Sigmoid colon (tissue), 7 donors: ENCODE data around the gene MRPL18. TPM values are rescaled to one million over a fixed set of nuclear protein-coding genes. Genes with fewer than 3 reads are reported as not detected.

Experiments used
- DNase-seq: peaks from one replicate; pipeline ENCODE4 v3.0.0-alpha.2; 2019
- H3K27ac ChIP-seq, 4 donors: fragments of 200-600 bp; sonication (generic); one replicate each; pipeline ENCODE4 v1.5.1; 2016 to 2019; ENCODE audit warnings: mild to moderate bottlenecking in 1 of 4
- H3K27me3 ChIP-seq, 3 donors: fragments of 200-600 bp; sonication (generic); one replicate each; pipeline ENCODE4 v1.5.1; 2019; ENCODE audit warnings: mild to moderate bottlenecking in 1 of 3
- H3K36me3 ChIP-seq, 4 donors: fragments of 200-600 bp; sonication (generic); one replicate each; pipeline ENCODE4 v1.5.1; 2016 to 2019
- H3K4me1 ChIP-seq, 4 donors: fragments of 200-600 bp; sonication (generic); one replicate each; pipeline ENCODE4 v1.5.1; 2017 to 2019
- H3K4me3 ChIP-seq, 4 donors: fragments of 200-600 bp; sonication (generic); one replicate each; pipeline ENCODE4 v1.5.1; 2017 to 2019; ENCODE audit warnings: mild to moderate bottlenecking in 2 of 4, moderate library complexity in 1 of 4
- H3K9me3 ChIP-seq, 4 donors: fragments of 200-600 bp in 3 of 4; sonication (generic) in 3 of 4; one replicate each; pipeline versions ENCODE4 v1.5.1 to v1.6.1; 2013 to 2019
- CTCF ChIP-seq, 4 experiments: fragments of 450-650 bp in 3 of 4; fragments of 200-600 bp in 1 of 4; IDR thresholded peaks; one replicate each; pipeline ENCODE4 v1.5.1; 2016 to 2019; ENCODE audit warnings: antibody characterized with exemption in 4 of 4, mild to moderate bottlenecking in 3 of 4, moderate library complexity in 2 of 4
- EP300 ChIP-seq, 4 donors: sonication (generic); formaldehyde crosslinking; IDR thresholded peaks; one replicate each; pipeline ENCODE4 v1.6.1; 2017; ENCODE audit warnings: antibody characterized with exemption in 4 of 4
- POLR2A ChIP-seq, 2 donors: fragments of 450-650 bp; IDR thresholded peaks; one replicate each; pipeline ENCODE4 v1.6.1; 2016; ENCODE audit warnings: antibody characterized with exemption in 2 of 2, mild to moderate bottlenecking in 2 of 2, moderate library complexity in 2 of 2
- POLR2AphosphoS5 ChIP-seq, 4 donors: sonication (generic); formaldehyde crosslinking; IDR thresholded peaks; one replicate each; pipeline ENCODE4 v1.6.1; 2017; ENCODE audit warnings: antibody characterized with exemption in 4 of 4
- whole genome bisulfite sequencing, 2 donors: extraction: QIAGEN DNeasy Blood & Tissue Kit; methylation state at CpG; one replicate each; pipeline ENCODE4 v1.1.7; 2013; 5-methylcytosine and 5-hydroxymethylcytosine counted together
- intact Hi-C: fragments of 100-400 bp; cut with DNase I; formaldehyde crosslinking; loops from one replicate; pipeline ENCODE4 v1.15.1; 2023
- polyA plus RNA-seq, 3 donors: library from polyadenylated mRNA; stranded (reverse); fragments of 200-250 nt; gene quantifications; one replicate each; pipeline ENCODE4 v1.2.3, GENCODE V29; 2013
- small RNA-seq, 3 donors: library from RNA; depleted of rRNA; stranded (forward); fragments of <200 nt; gene quantifications; one replicate each; pipeline ENCODE3, GENCODE V24; 2016
- total RNA-seq, 4 donors: library from RNA; depleted of rRNA; stranded (reverse); fragments of >200 nt; gene quantifications; one replicate each; pipeline ENCODE4 v1.1.0, GENCODE V29; 2016
- donor health status: healthy with polysubstance abuse.
- donor health status: Bipolar disorder and iron deficiency.
- donor health status: healthy.

Gene MRPL18
- total and polyA plus RNA-seq, 7 donors = 61.6 to 115 (median 92.0) TPM

GRCh38 chr6:159844737-159845645 lies 54.7 kb downstream of the MRPL18 start:
- Histone ChIP-seq H3K36me3 (no peaks in the 10 kb centered on the region), H3K4me1 (no peaks in the 10 kb centered on the region), H3K27me3 (no peaks in the 10 kb centered on the region), H3K4me3 (no peak overlapping the region), H3K9me3 (no peaks in the 10 kb centered on the region), H3K27ac (no peak overlapping the region)
- intact Hi-C loops = no loop called here
- no peak for TF ChIP-seq POLR2AphosphoS5 (IDR thresholded peaks at IDR 0.05)
- TF ChIP-seq CTCF (IDR thresholded peaks at IDR 0.05) = no peak
- no peak for TF ChIP-seq POLR2A (IDR thresholded peaks at IDR 0.05)
- no peak for TF ChIP-seq EP300 (IDR thresholded peaks at IDR 0.05)
- WGBS, 2 donors = 79 to 80% methylated on average over 13 of the region's 13 CpGs
- no peak for DNase-seq

Small RNA genes lying within 50 kb of the gene (small RNA-seq; reads per million reads assigned to genes)
- gene SNORA20 (29.7 to 93.8 (median 59.0) reads per million in 3 donors), gene SNORA29 (0 reads per million in 3 donors)

Other genes starting within 250 kb of the MRPL18 start
- gene SOD2, start 97.2 kb upstream of the MRPL18 start, total RNA-seq = 1,000 to 10,000 TPM in 1 of 4 donors, 100 to 1,000 TPM in 3; 171 to 1,498 (median 369) TPM
- 100 to 1,000 TPM; 221 to 631 (median 247) TPM for gene SOD2, start 97.2 kb upstream of the MRPL18 start, polyA plus RNA-seq
- gene WTAP, start 63.0 kb upstream of the MRPL18 start, total RNA-seq = 10 to 100 TPM; 64.5 to 93.8 (median 75.6) TPM
- 10 to 100 TPM; 55.9 to 76.1 (median 65.7) TPM for gene WTAP, start 63.0 kb upstream of the MRPL18 start, polyA plus RNA-seq
- 10 to 100 TPM in 1 of 4 donors, 1 to 10 TPM in 3; 4.1 to 12.1 (median 5.2) TPM for gene ACAT2, start 28.4 kb upstream of the MRPL18 start, total RNA-seq
- 10 to 100 TPM; 42.0 to 85.1 (median 79.3) TPM for gene ACAT2, start 28.4 kb upstream of the MRPL18 start, polyA plus RNA-seq
- gene TCP1, start 865 bp upstream of the MRPL18 start, total RNA-seq = 100 to 1,000 TPM; 117 to 123 (median 119) TPM
- 100 to 1,000 TPM in 2 of 3 donors, 10 to 100 TPM in 1; 88.9 to 130 (median 114) TPM for gene TCP1, start 865 bp upstream of the MRPL18 start, polyA plus RNA-seq
- 1 to 10 TPM in 1 of 4 donors, under 1 TPM in 1, not detected in 2; 0.71 to 1.1 TPM for gene PNLDC1, start 9.8 kb downstream of the MRPL18 start, total RNA-seq
- under 1 TPM in 1 of 3 donors, not detected in 2; 0.13 TPM for gene PNLDC1, start 9.8 kb downstream of the MRPL18 start, polyA plus RNA-seq
- gene MAS1, start 100.5 kb downstream of the MRPL18 start, total RNA-seq = not detected
- gene MAS1, start 100.5 kb downstream of the MRPL18 start, polyA plus RNA-seq = under 1 TPM in 1 of 3 donors, not detected in 2; under 0.01 TPM
- gene IGF2R, start 178.6 kb downstream of the MRPL18 start, total RNA-seq = 10 to 100 TPM; 34.6 to 80.9 (median 42.8) TPM
- 10 to 100 TPM in 2 of 3 donors, 1 to 10 TPM in 1; 3.6 to 43.7 (median 10.9) TPM for gene IGF2R, start 178.6 kb downstream of the MRPL18 start, polyA plus RNA-seq